ENCODE data around the gene OR2T12.
A peak's percentile ranks its signal among the peaks of the same experiment; 100 is the strongest.
"Not testable (repeated sequence)": the region's sequence is repeated elsewhere in the genome, so short reads cannot be mapped to it uniquely, and the experiment has no call there.

The OR2T12 gene

GRCh38 chr1:248303324-248303723 is at the start of gene OR2T12:
TSS of gene OR2T12 (minus strand) at chr1:248303424. CDS start at chr1:248295578, 7,846 bp downstream.
- no peak for DNase-seq (ENCODE audit: low read depth, low spot score)

GRCh38 chr1:248348475-248348874 is 45.3 kb upstream of the OR2T12 start, which contains the start of gene OR14C36:
TSS of gene OR14C36 (plus strand) at chr1:248348775. CDS start at chr1:248348775, 0 bp downstream.
- no peak for DNase-seq (ENCODE audit: low read depth, low spot score)

- DNase-seq (ENCODE audit: low read depth, low spot score) = no peak
Observed at GRCh38 chr1:248343451-248343850, 40.2 kb upstream of the OR2T12 start.

- no peak for DNase-seq (ENCODE audit: low read depth, low spot score)
Observed at GRCh38 chr1:248324468-248324867, 21.2 kb upstream of the OR2T12 start, which contains the start of gene OR2M7. TSS of gene OR2M7 (minus strand) at chr1:248324568. CDS start at chr1:248324568, 0 bp downstream.

GRCh38 chr1:248316796-248317195 is 13.6 kb upstream of the OR2T12 start:
- DNase-seq (ENCODE audit: low read depth, low spot score) = no peak

- not testable (repeated sequence) for DNase-seq (ENCODE audit: low read depth, low spot score)
Observed at GRCh38 chr1:248306740-248307139, 3.5 kb upstream of the OR2T12 start.

GRCh38 chr1:248306103-248306502 is 2.9 kb upstream of the OR2T12 start:
- no peak for DNase-seq (ENCODE audit: low read depth, low spot score)

- DNase-seq (ENCODE audit: low read depth, low spot score) = not testable (repeated sequence)
Observed at GRCh38 chr1:248305672-248306071, 2.4 kb upstream of the OR2T12 start.

GRCh38 chr1:248288391-248288790 is 14.8 kb downstream of the OR2T12 start:
- DNase-seq (ENCODE audit: low read depth, low spot score) = no peak

GRCh38 chr1:248277876-248278275 is 25.3 kb downstream of the OR2T12 start, which contains the start of gene OR2T33:
TSS of gene OR2T33 (minus strand) at chr1:248277976. CDS start at chr1:248273814, 4,162 bp downstream.
- DNase-seq (ENCODE audit: low read depth, low spot score) = no peak

GRCh38 chr1:248273225-248273624 is 30.0 kb downstream of the OR2T12 start:
- not testable (repeated sequence) for DNase-seq (ENCODE audit: low read depth, low spot score)

GRCh38 chr1:248268178-248268577 is 35.0 kb downstream of the OR2T12 start:
- no peak for DNase-seq (ENCODE audit: low read depth, low spot score)

- not testable (repeated sequence) for DNase-seq (ENCODE audit: low read depth, low spot score)
Observed at GRCh38 chr1:248259309-248259708, 43.9 kb downstream of the OR2T12 start.

- peak; percentile 34 for DNase-seq (ENCODE audit: low read depth, low spot score)
Observed at GRCh38 chr1:248243204-248243603, 60.0 kb downstream of the OR2T12 start.
